ENCODE results near the gene ZNF668.
"Not testable (repeated sequence)": the region's sequence is repeated elsewhere in the genome, so short reads cannot be mapped to it uniquely, and the experiment has no call there.

The ZNF668 gene

DNA sequence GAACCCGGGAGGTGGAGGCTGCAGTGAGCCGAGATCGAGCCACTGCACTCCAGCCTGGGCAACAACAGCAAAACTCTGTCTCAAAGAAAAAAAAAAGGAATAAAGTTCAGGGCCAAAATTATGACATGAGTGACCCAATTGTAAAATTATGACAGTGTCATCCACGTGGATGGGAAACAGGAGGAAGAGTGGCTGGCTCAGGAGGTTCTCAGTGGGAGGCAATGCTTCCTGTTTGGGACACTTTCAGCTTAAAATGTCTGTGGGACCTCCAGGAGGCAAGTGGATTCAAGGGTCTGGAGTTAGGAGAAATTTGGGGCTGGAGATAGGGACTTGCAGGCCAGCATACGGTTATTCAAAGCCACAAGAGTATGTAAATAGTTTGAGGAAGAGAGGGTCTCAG lies 48.7 kb downstream of the ZNF668 start:
- no peak for DNase-seq (ENCODE audit: low read depth, low spot score)
- H3K4me3 ChIP-seq (ENCODE audit: low read length): no peak overlapping the region

DNA sequence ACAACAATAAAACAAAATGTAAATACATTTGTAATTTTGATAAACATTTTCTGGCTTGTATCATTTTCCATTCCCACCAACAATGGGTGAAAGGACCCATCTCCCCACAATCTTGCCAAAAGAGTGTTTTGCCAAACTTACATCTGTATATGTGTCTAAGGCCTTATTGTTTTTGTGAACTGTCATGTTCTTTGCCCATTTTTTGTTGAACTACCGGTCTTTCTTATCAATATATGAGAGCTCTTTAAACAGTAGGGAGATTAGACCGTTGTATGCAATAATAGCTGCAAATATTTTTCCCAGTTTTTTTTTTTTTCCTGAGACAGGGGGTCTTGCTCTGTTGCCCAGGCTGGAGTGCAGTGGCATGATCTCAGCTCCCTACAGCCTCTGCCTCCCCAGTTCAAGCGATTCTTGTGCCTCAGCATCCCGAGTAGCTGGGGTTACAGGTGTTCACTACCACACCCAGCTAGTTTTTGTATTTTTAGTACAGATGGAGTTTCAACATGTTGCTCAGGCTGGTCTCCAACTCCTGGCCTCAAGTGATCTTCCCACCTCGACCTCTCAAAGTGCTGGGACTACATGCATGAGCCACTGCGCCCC lies 50.3 kb downstream of the ZNF668 start:
- no peak overlapping the region for H3K4me3 ChIP-seq (ENCODE audit: low read length)
- no peak for DNase-seq (ENCODE audit: low read depth, low spot score)

DNA sequence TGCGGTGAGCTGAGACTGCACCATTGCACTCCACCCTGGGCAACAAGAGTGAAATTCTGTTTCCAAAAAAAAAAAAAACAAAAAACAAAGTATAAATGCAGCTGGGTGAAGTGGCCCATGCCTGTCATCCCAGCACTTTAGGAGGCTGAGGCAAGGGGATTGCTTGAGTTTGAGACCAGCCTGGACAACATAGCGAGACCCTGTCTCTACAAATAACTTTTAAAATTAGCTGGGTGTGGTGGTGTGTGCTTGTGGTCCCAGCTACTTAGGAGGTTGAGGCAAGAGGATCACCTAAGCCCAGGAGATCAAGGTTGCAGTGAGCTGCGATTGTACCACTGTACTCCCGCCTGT lies 50.8 kb downstream of the ZNF668 start:
- H3K4me3 ChIP-seq (ENCODE audit: low read length): no peak overlapping the region
- DNase-seq (ENCODE audit: low read depth, low spot score): no peak

DNA sequence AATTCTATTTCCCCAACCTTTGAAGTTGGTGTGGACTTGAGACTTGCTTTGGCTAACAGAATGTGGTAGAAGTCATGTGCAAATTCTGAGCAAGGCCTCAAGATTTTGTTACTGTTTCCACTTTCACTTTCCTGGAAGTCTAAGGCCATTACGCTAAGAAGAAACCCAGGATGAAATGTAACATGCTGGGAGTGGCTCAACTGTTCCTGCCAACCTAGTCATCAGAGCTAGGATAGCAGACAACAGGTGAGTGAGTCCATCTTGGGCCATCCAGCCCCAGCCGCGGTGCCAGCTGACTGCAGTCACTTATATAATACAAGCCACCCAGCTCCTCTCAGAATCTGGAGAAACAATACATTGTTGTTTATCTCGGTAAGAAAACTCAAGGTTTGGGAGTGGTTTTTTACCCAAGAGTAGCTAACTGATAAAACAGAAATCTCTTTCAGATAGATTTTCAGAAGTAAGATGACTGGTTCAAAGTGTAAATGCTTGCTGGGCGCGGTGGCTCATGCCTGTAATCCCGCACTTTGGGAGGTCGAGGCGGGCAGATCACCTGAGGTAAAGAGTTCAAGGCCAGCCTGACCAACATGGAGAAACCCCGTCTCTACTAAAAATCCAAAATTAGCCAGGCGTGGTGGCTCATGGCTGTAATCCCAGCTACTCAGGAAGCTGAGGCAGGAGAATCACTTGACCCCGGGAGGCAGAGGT lies 51.3 kb downstream of the ZNF668 start:
- no peak for DNase-seq (ENCODE audit: low read depth, low spot score)
- H3K4me3 ChIP-seq (ENCODE audit: low read length): no peak overlapping the region

DNA sequence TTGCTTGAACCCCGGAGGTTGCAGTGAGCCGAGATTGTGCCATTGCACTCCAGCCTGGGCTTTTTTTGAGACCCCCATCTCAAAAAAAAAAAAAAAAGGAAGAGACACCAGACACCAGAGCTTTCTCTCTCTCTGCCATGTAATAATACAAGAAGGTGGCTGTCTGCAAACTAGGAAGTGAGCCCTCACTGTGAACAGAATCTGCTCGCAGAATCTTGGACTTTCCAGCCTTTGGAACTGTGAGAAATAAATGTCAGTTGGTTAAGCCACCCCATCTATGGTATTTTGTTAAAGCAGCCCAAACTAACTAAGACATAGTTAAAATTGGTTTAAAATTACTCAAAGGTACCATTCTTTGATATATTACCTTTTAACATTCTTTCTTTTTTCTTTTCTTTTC lies 53.5 kb downstream of the ZNF668 start:
- no peak for DNase-seq (ENCODE audit: low read depth, low spot score)
- no peak overlapping the region for H3K4me3 ChIP-seq (ENCODE audit: low read length)

DNA sequence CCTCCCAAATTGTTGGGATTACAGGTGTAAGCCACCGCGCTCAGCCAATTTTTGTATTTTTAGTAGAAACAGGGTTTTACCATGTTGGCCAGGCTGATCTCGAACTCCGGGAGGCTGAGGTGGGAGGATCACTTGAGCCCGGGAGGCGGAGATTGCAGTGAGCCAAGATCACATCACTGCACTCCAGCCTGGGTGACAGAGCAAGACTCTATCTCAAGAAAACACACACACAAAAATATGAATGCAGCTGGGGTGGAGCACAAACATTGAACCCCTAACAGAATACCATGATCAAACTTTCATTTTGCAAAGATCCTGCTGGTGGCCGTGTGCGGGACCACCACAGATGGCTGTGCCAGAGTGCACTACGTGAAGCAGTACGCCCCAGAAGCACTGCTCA lies 56.3 kb downstream of the ZNF668 start:
- DNase-seq (ENCODE audit: low read depth, low spot score); H3K4me3 ChIP-seq (ENCODE audit: low read length): not testable (repeated sequence)

DNA sequence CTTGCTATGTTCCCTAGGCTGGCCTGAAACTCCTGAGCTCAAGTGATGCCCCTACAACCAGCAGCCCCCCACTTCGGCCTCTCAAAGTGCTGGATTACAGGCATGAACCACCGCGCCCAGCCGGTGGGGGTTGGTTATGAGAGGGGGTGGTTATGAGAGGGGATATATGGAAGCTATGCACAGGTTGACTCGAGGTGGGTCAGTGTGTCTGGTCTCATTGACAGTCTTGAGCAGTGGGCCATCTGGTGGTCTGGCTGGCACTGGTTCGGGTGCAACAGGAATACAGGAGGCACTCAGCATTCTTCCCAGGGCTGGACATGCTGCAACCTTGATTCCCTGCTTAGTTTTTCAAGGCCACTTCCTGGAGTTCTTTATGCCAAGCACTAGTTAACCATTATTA lies 58.0 kb downstream of the ZNF668 start:
- no peak for DNase-seq (ENCODE audit: low read depth, low spot score)
- H3K4me3 ChIP-seq (ENCODE audit: low read length): no peak overlapping the region

DNA sequence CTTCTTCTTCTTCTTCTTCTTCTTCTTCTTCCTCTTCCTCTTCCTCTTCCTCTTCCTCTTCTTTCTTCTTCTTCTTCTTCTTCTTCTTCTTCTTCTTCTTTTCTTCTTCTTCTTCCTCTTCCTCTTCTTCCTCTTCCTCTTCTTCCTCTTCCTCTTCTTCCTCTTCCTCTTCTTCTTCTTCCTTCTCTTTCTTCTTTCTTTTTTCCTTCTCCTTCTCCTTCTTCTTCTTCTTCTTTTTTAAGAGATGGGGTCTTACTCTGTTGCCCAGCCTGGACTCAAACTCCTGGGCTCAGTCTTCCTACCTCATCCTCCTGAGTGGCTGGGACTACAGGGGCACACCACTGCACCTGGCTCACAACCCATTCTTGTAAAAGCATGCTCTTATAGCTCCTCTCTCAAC lies 60.7 kb downstream of the ZNF668 start:
- H3K4me3 ChIP-seq (ENCODE audit: low read length); DNase-seq (ENCODE audit: low read depth, low spot score): not testable (repeated sequence)

DNA sequence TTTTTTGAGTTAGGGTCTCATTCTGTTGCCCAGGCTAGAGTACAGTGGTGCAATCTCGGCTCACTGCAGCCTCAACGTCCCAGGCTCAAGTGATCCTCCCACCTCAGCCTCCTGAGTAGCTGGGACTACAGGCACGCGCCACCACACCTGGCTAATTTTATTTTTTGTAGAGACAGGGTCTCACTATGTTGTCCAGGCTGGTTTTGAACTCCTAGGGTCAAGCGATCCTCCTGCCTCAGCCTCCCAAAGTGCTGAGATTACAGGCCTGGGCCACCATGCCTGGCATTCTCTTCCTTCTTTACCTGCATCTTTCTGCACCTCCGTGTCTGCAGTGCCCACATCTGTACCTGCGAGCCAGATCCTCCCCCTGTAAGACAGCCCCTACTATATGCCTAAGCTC lies 62.2 kb downstream of the ZNF668 start:
- not testable (repeated sequence) for DNase-seq (ENCODE audit: low read depth, low spot score); H3K4me3 ChIP-seq (ENCODE audit: low read length)

All from Jurkat, Clone E6-1 (cell line).